Stimulated activated CD4-positive, alpha-beta T cell treated with anti-CD3 and anti-CD28 coated beads, TNF-alpha, amount 100 ng/mL, for 24 hours (primary cell): ENCODE data around the gene PSKH1.

Experiments used
- DNase-seq, 3 experiments: peaks; one replicate each; pipeline ENCODE4 v3.0.0-alpha.2; 2020; ENCODE audit warnings: low read depth in 3 of 3

Gene PSKH1

DNA sequence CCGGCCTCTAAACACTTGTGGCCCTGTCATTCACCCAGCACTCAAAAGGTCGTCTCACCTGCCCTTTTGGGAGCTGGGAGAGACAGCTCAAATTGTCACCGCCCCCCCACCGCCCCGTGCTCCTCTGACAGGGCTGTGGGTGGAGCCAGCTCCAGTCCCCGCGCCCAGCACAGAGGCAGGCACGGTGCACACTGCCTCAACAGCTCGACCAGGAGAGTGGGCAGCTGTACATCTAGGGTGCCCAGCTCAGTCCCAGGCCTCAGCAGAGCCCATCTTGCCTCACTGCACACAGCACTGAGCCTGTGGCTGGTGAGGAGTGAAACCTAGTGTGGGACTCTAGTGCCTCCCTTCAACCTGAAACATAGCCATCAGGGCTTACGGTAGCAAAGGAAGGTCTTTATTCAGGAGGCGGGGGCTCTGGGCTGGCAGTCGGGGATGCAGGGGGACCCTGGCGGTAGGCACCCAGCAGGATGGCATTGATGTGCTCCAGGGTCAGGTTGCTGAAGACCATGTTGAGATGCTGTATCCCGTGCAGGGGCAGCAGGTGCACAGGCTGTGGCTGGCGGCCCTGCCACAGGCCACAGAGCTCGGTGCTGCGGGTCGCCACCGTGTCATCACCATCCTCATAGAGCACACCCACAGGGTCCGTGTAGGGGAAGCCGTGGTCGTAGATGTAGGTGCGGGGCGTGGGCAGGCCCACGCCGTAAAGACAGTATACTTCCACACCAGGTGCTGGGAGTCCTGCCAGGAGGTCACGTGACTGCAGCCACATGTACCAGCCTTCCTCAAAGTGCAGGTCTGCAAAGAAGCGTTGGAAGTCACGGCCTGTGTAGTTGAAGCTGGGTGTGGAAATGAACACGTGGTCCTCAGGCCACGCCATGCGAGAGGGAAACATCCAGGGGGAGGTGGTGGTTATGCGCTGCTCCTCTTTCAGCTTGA, 46.7 kb downstream of the PSKH1 start:
- DNase-seq, result peak in 1 of 3 experiments; percentile 67

DNA sequence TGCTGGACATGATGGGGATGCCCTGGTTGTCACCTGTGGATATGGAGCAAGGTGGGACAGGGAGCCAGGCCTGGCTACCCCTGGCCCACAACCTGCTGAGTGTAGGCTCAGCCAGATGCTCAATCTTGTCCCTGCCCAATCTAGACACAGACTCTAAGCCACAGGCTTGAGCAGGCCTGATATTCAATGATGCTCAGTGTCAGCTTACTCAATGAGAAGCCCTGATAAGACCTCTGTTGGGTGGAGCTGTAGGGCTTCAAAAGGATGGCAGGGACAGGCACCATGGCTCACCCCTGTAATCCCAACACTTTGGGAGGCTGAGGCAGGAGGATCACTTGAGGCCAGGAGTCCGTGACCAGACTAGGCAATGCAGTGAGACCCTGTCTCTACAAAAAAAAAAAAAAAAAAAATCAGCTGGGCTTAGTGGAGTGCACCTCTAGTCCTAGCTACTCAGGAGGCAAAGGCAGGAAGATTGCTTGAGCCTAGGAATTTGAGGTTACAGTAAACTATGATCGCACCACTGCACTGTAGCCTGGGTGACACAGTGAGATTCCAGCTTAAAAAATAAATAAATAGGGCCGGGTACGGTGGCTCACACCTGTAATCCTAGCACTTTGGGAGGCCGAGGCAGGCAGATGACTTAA, 47.5 kb downstream of the PSKH1 start:
- DNase-seq, result no peak

DNA sequence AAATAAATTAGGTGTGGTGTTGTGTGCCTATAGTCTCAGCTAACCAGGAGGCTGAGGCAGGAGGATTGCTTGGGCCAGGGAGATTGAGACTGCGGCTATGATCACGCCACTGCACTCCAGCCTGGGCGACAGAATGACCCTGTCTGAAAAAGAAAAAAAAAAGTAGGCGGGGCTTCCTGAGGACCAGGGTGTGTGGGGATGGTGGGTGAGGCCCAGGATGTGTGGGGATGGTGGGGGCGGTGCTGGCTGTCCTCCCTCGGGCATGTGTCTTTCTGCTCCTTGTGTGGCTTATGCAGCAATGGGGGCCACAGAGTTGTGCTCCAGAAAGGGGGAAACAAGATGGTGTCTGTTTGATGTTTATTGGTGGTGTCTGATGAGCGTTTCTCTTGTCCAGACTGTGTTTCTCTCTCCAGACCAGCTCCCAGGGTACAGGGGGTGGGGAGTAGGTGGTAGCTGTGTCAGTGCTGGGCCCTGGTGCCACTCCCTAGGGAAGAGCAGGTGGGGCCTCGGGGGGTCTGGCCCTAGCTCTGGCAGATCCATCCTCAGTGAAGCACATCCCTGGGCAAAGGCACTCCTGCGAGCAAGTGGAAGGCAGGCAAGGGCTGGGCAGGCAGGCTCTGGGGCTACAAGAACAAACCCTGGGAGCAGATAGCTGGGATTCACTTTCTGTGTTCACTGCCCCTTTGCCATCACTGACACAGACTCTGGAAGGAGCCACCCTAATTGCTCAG, 48.6 kb downstream of the PSKH1 start:
- DNase-seq, result no peak

DNA sequence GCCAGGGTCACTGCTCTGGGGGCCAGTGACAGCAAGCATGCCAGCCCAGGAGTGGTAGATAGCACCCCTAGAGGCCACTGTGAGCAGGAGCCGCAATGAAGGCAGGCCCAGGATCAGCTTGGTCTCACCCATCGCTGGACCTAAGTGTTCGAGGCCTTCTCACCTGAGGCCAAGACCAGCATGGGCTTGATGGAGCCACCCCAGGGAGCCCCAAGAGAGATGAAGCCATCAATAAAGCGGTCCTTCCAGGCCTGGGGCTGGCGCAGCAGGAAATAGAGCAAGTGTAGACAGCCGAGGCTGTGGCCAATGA, 49.1 kb downstream of the PSKH1 start:
- peak in 1 of 3 experiments; percentile 35 for DNase-seq

DNA sequence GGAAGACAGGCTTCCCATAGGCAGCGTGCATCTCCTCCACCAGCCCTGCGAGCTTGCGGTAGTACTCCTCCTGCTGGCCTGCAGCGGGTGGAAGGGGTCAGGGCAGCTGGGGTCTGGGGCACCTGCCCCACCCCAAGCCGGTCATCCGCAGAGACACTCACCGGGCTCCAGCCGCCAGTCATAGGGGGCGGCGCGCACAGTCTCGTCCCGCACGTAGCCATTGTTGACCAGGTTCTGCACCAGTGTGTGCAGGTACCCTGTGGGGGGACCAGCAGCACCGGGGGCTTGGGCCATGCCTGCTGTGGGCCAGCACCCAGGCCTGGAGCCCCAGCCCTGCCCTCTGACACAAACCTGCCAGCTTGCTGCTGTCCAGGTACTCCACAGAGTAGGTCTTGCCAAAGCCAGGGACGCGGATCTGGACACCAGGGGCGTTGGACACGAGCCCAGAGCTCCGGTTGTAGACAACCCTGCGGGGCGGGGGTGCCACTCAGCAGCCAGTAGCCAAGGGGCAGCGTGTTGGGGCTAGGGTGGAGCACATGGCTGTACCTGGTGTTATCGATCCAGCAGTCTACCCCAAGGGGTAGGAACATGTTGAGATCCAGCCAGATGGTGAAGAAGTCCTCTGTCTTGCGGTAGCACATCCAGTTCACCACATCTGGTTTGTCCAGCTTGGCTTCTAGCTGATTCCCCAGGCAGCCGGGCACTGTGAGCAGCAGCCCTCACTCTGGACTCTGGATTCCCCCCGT, 49.6 kb downstream of the PSKH1 start:
- DNase-seq, result no peak

DNA sequence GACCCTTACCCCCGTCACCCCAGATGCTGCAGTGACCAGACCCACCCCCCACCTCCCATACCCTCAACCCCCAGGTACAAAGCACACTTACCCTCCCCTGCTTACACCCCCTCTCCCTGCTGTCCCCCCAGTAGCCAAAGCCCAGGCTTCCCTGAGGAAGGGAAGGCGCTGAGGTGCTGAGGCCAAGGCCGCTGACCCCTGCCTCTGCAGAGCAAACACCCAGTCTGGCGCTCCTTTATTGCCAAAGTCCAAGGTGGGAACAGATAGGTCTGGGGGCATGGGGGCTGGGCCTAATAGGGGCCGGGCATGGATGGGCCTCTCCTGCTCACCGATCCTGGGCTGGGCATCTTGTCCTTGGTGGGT, 50.2 kb downstream of the PSKH1 start:
- DNase-seq, result no peak

DNA sequence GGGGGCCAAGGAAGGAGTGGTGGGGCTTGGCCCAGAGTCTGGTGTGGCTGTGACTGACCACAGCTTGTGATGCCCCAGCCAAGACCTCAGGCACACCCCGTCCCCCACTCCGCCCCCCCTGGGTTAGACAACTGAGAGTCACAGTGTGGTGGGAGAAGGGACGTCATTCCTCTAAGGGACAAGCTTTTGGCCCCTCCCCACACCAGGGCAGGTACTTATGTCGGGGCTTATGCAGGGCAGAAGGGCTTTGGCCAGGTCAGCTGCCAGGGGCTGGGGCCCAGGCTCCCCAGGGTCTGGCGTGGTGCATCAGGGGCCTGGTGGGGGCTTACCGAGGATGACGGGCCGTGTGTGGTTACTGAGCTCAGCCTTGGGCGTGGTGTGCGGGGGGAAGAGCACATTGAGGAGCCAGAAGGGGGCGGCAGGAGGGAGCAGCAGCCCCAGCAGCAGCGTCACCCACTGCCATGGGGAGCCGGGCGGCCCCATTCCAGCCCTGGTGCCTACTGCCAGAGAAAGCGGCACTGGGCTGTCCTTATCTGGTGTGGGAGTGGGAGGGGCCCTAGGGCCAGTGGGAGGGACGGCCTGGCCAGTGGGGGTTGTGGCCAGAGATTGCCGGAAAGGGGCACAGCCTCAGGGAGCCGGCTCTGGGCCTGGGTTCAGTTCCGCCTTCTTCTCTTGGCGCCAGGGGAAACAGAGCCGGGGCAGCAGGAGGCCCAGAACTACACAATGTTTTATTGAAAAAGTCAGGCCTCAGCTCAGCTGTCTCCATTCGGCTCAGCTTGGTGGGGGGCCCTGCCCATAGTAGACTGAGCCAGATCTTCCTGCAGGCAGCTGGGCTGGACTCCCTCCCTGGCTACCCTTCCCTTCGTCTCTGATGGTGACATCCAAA, 50.8 kb downstream of the PSKH1 start, which contains the start of gene LCAT:
Gene LCAT (minus strand): TSS at position 502 of the 886 bp plus-strand sequence. CDS start 19 bp downstream, at position 483.
- DNase-seq, result no peak

DNA sequence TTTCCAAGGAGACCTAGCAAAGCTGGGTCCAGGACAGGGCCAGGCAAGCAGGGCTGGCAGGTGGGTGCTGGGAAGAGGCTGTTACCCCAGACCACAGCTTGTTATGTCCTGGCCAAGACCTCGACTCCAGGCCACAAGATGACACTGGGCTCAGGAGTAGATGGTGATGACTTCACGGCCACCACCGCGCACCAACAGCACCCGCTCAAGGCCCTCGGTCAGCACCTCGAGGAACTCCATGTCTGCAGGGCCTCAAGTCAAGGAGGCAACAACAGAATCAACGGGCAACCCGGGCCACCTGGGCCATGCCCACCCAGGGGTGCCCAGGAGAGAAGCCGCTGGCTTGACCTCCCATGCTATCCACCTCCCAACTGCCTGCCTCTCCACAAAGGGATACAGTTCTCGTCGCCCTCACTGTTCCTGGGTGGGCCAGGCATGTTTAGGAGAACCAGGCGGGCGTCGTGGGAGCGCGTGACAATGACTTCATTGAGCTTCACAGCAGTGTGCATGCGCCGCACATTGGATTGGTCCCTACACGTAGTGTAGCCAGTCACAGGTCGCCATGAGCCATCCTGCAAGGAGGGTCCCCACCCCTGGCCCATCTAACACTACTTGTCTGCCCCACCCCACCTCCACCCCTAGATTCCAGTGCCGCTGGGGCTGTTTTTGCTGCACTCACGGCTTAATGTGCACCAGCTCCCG, 51.8 kb downstream of the PSKH1 start:
- no peak for DNase-seq

DNA sequence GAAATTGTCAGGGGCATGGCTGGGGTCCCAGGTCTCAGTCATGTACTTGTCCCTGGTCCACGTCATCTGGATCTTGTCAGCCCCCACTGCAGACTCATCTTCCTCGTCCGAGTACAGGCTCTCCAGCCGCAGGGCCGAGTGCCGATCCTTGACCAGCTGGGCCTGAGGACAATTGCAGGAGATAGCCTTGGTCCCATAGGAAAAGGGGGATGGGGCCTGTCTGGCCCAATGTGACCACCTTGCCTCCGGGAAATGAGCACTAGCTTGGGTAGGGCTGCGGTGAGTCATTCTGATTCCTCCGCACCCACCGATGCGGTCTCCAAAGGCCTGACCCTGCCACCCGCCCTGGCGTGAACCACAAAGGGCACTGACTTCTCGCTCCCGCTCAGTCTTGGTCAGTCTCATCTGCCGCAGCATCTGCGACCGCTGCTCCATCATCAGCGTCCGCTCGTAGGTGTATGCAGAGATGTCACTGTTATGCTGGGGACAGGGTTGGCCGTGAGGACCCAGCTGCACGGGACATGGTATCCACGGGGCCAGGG, 52.4 kb downstream of the PSKH1 start:
- DNase-seq, result no peak

DNA sequence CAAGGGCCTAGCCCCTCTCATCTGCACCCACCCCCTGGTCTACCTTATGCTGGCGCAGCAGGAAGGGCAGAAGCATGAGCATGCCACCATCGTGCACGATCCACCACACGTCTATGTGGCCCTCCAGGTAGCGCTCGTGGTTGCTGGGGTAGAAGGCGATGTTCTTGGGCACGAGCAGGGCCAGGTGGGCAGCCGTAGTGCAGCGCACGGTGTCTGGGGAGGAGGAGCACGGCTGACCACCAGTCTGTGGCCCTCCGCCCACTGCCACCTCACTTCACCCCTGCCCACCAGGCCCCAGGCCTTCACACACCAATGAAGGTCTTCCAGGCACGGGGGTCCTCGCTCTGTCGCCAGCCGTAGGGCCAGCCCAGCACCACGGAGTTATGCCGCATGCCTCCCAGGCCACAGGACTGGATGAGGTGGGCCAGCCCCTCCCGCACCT, 53.1 kb downstream of the PSKH1 start:
- DNase-seq, result no peak

DNA sequence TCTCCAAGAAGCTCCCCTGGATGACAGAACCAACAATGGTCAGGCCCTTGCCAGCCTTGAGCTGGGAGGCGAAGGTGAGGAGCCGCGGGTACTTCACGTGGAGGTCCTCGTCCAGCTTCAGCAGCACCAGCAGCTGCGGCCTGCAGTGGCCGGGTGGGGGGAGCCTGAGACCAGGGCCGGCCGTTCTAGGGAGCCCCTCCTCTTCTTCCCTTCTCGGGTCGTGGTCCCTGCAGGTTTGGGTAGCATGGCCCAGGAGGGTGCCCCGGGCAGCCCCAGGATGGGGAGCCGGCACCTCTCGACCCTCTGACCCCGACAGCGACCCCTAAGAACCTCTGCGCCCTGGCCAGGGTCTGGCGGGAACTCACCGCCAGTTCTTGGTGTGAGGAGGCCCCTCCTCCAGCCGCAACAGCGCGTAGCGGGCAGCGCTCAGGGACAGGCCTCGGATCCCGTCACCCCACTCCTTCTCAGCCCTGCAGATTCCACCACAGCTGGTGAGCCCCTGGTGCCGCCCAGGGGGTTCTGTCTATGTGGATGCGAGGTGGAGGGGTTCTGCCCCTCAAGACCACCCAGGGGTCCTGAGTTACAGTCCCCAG, 54.0 kb downstream of the PSKH1 start:
- DNase-seq, result no peak

DNA sequence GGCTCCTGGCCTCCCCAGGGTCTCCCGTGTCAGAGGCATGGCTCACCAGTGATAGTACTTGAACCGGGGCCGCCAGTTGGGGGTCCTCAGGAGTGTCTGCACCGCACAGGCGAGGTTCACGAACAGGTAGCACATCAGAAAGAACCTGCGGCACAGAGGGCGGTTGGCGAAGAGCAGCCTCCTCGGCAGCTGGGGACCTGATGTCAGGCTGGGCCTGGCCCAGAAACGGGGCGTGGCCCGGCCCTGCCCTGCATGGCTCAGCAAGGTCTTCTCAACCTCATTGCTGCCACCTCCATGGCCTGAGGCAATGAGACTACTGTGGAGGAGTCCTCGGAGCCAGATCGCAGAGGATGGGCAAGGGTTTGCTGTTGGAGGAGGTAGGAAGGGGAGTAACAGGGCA, 55.0 kb downstream of the PSKH1 start:
- no peak for DNase-seq

DNA sequence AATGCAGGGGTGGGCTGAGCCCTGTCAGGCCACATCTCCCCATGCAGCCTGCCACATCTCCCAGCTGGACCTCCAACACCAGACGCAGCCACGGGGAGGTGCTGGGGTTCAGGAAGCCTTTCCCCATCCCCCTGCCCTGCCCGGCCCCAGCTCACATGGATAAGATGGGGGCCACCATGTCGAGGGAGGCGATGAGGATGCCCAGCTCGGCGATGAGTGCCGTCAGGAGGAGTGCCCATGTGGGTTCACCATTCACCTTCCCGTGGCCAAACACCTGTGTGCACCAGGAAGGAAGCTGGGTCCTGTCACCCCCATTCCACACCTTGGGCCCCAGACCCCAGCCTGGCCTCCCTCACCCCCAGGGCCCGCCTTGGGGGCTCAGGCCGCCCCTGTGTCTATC, 56.6 kb downstream of the PSKH1 start:
- no peak for DNase-seq

DNA sequence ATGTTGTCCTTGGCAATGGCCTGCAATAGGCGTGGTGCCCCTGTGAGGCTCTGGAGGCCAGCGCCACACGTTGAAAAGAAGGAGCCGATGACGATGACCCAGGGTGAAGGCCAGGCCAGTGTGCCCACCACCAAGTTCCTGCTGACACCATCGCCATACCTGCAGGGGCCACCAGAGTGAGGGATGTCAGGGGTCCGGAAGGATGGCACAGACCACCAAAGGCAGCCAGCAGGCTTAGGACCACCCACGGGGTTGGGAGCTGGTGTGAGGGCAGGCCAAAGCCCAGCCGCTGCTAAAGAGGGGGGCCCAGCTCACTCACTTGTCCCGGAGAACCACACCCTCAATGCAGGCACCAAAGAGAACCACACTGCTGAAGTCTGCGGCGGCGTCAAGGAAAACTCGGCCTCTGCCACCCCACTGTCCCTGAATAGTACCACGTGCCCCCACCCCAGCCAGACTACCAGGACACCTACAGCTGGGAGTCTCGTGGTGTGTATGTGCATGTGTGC, 57.3 kb downstream of the PSKH1 start:
- no peak for DNase-seq

DNA sequence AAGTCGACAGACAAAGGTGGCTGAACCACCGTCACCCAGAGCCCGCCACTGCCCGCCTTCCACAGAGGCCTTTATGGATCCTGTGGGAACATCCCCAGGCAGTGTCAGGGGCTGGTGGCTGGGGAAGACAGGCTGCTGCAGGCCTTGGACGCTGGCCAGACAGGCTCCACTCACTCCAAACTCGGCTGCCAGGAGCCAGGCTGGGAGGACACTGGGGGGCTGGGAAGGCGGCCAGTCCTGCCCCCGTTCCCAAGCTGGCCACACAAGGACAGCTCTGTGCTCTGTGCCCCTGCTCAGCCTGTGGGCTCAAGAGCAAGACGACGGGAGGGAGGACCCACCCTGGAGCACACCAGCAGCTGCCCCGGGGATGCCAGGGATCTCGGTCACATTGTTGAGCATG, 58.4 kb downstream of the PSKH1 start:
- no peak for DNase-seq

DNA sequence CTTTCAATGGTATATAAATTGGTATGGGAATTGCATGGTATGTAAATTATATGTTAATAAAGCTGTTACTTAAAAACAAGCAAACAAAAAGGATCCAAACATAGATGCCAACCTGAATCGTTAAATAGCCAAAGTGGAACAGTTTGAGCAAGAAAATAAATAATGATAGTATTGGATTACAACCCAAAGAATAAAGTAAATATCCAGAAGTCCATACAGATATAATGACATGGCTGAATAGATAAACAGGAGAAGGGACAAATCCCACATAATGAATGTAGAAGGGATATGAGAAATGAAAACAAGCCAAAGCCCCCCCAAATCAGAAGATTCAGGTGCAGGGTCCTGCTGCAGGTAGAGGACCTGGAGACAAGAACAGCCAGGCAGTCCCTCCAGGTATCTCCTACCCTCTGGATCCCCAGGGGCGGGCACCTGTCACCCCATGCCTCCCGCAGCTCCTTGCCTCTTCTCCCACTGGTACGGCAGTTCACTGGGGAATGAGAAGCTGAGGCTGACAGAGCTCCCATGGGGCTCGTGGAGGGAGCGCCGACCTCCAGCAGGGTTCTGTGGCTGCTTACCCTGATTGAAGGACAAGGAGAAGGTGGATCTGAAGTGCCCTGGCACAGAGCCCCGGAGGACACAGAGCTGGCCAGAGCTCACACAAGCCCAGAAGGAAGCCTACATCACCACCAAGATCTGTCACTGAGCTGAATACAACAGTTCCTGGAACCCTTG, 60.8 kb downstream of the PSKH1 start:
- DNase-seq, result no peak

DNA sequence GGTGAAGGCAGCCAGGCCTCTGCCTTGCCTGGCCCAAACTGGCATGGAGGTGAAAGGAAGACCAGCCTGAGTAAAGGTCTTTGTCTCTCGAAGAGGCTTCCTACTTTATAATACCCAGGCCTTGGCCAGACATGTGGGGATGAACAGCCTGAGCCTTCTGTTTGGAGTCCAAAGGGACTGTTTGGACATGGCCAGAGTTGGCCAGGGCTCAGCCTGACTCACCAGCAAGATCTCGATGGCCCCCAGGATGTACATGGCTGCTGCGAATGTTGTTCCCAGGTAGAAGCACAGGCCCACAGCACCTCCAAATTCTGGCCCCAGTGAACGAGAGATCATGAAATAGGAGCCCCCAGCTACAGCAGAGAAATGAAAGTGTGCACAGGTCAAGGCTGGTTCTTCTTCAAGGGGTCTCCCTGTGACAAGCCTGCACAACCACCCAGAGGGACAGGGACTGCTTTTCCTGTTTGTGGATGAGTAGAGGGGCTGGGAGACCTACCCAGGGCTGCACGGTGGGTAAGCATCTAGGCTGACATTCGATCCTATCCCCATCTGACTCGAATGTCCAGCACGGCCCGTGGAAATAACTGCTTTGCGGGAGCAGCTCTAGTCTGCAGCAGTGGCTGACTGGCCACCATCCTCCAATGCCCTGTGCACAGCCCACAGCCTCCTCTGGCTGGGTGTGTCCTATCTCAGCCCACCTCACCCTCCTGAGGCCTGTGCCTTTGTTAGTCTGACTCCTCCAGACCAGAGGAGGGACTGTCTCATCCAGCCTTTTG, 61.6 kb downstream of the PSKH1 start:
- no peak for DNase-seq

DNA sequence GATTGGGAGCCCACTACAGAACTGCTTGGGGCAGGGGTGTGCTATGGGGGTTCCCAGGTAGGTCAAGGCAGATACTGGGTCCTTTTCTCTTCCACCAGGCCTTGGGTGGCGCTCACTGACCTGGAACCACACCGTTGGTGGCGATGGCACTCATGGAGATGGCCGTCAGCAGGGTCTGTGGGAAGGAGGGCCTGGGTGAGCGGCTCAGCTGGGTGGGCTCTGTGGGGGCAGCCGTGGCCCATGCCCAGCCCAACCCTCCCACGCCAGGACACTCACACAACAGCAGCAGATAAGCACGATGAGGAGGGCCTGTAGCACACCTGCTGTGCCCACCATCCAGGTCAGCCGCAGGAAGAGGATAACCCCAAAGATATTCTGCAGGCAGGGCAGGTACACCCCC, 64.6 kb downstream of the PSKH1 start:
- DNase-seq, result no peak
